SKM-1 (cell line): ENCODE measurements around the gene ATP11A.
"Not testable (repeated sequence)": the region's sequence is repeated elsewhere in the genome, so short reads cannot be mapped to it uniquely, and the experiment has no call there.

Source experiments
- DNase-seq: peaks from one replicate; lab custom pipeline; 2025; ENCODE audit not compliant: unreplicated experiment; lab: John Stamatoyannopoulos, UW

ATP11A gene

DNA sequence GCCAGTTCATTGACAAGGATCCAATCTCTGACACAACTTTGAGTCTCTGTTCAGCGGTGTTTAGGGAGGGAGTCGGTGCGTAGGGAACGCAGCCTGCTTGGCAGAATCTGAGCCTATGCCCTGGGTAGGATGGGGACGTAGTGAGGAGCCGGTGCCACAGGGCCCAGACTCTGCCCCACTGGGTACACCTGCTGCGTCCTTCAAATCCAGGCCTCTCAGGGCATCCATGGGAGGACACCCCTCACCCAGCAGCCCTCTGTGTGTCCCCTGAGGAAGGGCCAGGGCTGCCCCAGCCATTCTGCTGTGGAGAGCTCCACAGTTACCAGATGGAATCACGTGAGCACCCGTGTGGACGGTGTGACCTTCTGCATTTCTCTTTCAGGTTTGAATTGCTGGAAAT lies 146.0 kb downstream of the ATP11A start:
- no peak for DNase-seq

- no peak for DNase-seq
Measured at GRCh38 chr13:112836940-112837339, 147.1 kb downstream of the ATP11A start.

GRCh38 chr13:112837371-112838037 lies 147.7 kb downstream of the ATP11A start:
- no peak for DNase-seq

GRCh38 chr13:112838038-112838841 lies 148.4 kb downstream of the ATP11A start:
- no peak for DNase-seq

- DNase-seq = no peak
Measured at GRCh38 chr13:112838842-112839117, 148.9 kb downstream of the ATP11A start.

- DNase-seq = no peak
Measured at GRCh38 chr13:112839356-112840105, 149.7 kb downstream of the ATP11A start.

- no peak for DNase-seq
Measured at GRCh38 chr13:112840472-112841302, 150.8 kb downstream of the ATP11A start.

DNA sequence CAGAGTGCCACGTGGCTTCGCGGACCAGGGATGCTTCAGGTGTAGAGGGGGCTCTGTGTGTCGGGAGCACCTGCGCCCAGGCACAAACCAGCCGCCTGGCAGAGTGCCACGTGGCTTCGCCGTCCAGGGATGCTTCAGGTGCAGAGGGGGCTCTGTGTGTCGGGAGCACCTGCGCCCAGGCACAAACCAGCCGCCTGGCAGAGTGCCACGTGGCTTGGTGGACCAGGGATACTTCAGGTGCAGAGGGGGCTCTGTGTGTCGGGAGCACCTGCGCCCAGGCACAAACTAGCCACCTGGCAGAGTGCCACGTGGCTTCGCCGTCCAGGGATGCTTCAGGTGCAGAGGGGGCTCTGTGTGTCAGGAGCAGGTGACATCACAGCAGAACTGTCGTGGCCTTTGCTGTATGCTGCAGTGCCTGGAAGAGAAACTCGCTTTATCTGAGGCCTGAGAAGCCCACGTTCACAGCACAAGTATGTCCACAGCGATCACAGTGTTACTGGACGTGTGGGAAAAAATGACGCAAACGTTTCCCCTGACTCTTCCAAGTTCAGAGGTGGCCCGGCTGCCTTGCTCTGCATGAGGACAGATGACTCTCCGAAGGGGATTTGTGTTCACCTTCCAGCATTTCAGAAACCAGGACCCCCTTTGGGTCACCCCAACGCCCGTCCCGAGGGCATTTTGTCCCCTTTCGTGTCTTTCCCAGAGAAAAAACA lies 151.6 kb downstream of the ATP11A start:
- not testable (repeated sequence) for DNase-seq

- no peak for DNase-seq
Measured at GRCh38 chr13:112842343-112842856, 152.6 kb downstream of the ATP11A start.

DNA sequence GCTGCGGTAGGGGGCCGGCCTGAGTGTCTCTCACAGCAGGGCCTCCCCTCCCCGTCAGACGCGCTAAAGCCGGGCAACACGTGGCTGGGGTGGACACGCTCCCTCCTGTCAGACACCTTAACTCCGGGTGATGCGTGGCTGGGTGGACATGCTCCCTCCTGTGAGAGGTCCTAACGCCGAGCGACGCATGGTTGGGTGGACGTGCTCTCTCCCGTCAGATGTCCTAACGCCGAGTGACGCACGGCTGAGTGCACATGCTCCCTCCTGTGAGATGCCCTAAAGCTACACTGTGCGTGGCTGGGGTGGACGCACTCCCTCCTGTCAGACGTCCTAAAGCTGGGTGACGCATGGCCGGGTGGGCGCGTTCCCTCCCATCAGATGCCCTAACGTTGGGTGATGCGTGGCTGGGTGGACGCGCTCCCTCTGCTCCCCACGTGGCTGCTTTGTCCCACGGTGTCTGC lies 153.1 kb downstream of the ATP11A start:
- DNase-seq = no peak

GRCh38 chr13:112843392-112844111 lies 153.7 kb downstream of the ATP11A start:
- no peak for DNase-seq

DNA sequence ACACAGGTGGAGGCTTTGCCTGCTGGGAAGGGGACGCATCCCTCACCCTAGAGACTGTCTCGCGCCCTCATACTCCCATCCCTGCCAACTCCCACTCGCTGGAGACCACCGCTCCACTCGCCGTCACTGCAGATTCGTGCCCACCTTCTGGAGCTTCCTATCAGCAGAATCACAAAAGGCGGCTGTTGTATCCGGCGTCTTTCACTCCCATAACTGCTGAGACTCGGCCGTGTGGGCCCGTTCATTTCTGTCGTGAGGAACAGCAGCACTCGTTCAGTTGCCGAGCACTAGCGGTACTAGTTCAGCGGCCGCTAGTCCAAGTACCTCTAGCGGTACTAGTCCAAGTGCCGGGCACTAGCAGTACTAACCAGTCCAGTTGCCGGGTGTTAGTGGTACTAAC lies 154.6 kb downstream of the ATP11A start:
- no peak for DNase-seq

GRCh38 chr13:112844879-112845278 lies 155.0 kb downstream of the ATP11A start:
- no peak for DNase-seq

- DNase-seq = no peak
Measured at GRCh38 chr13:112845511-112846144, 155.8 kb downstream of the ATP11A start.

GRCh38 chr13:112846411-112847115 lies 156.7 kb downstream of the ATP11A start:
- no peak for DNase-seq

GRCh38 chr13:112849500-112849899 lies 159.7 kb downstream of the ATP11A start:
- no peak for DNase-seq

- no peak for DNase-seq
Measured at GRCh38 chr13:112850273-112850672, 160.4 kb downstream of the ATP11A start.
